SK-N-SH treated with all-trans-retinoic acid at 6 μM for 48 hours (cell line): ENCODE results near the gene RASD1.

Source experiments
- ATAC-seq: fragments of 200-7000 bp; cut with Tn5 transposase; 3 replicates; pipeline ENCODE4 v1.9.1; 2020; ENCODE audit warnings: mild to moderate bottlenecking, moderate library complexity
- ARNTL ChIP-seq: fragments of 450-650 bp; formaldehyde crosslinking; IDR thresholded peaks from 2 replicates; pipeline ENCODE4 v1.5.0; 2020; ENCODE audit warnings: low read depth, mild to moderate bottlenecking, moderate library complexity, borderline replicate concordance
- CREB5 ChIP-seq: fragments of 250-450 bp; sonication (Bioruptor Pico); IDR thresholded peaks from 2 replicates; pipeline ENCODE4 v1.5.1; 2020; ENCODE audit warnings: low read depth, mild to moderate bottlenecking, moderate library complexity
- ESRRG ChIP-seq: fragments of 250-450 bp; sonication (Bioruptor Pico); IDR thresholded peaks from 2 replicates; pipeline ENCODE4 v1.6.1; 2021; ENCODE audit warnings: mild to moderate bottlenecking
- GLIS3 ChIP-seq: fragments of 250-450 bp; sonication (Bioruptor Pico); IDR thresholded peaks from 2 replicates; pipeline ENCODE4 v1.5.0; 2020; ENCODE audit warnings: mild to moderate bottlenecking, moderate library complexity
- ISL1 ChIP-seq: fragments of 250-450 bp; sonication (Bioruptor Pico); IDR thresholded peaks from 2 replicates; pipeline ENCODE4 v2.1.2; 2022; ENCODE audit warnings: mild to moderate bottlenecking, moderate library complexity
- OSR1 ChIP-seq: fragments of 250-450 bp; sonication (Bioruptor Pico); IDR thresholded peaks from 2 replicates; pipeline ENCODE4 v1.8.0; 2022; ENCODE audit warnings: moderate library complexity, mild to moderate bottlenecking, inconsistent platforms
- PATZ1 ChIP-seq: fragments of 250-450 bp; sonication (Bioruptor Pico); IDR thresholded peaks from 2 replicates; pipeline ENCODE4 v1.8.0; 2020; ENCODE audit warnings: mild to moderate bottlenecking, moderate library complexity, borderline replicate concordance
- POU6F1 ChIP-seq: fragments of 250-450 bp; sonication (Bioruptor Pico); IDR thresholded peaks from 2 replicates; pipeline ENCODE4 v1.8.0; 2021; ENCODE audit warnings: low read depth, mild to moderate bottlenecking, moderate library complexity, borderline replicate concordance
- PPARA ChIP-seq: fragments of 250-450 bp; sonication (Bioruptor Pico); IDR thresholded peaks from 2 replicates; pipeline ENCODE4 v1.5.0; 2020; ENCODE audit warnings: mild to moderate bottlenecking, borderline replicate concordance
- TCF4 ChIP-seq: fragments of 250-450 bp; sonication (Bioruptor Pico); IDR thresholded peaks from 2 replicates; pipeline ENCODE4 v1.8.0; 2021; ENCODE audit warnings: mild to moderate bottlenecking, moderate library complexity, borderline replicate concordance
- TOX ChIP-seq: fragments of 250-450 bp; sonication (Bioruptor Pico); IDR thresholded peaks from 2 replicates; pipeline ENCODE4 v1.8.0; 2021; ENCODE audit warnings: mild to moderate bottlenecking, moderate library complexity, borderline replicate concordance
- TSHZ2 ChIP-seq: fragments of 250-450 bp; sonication (Bioruptor Pico); IDR thresholded peaks from 2 replicates; pipeline ENCODE4 v1.5.0; 2020; ENCODE audit warnings: mild to moderate bottlenecking, moderate library complexity
- ZFP3 ChIP-seq: fragments of 250-450 bp; sonication (Bioruptor Pico); IDR thresholded peaks from 2 replicates; pipeline ENCODE4 v1.5.0; 2020; ENCODE audit warnings: mild to moderate bottlenecking, moderate library complexity
- ZNF70 ChIP-seq: fragments of 450-650 bp; formaldehyde crosslinking; IDR thresholded peaks from 2 replicates; pipeline ENCODE4 v1.5.0; 2020; ENCODE audit warnings: mild to moderate bottlenecking, moderate library complexity
- ZNF8 ChIP-seq: fragments of 450-650 bp; formaldehyde crosslinking; IDR thresholded peaks from 2 replicates; pipeline ENCODE4 v1.5.0; 2020; ENCODE audit warnings: mild to moderate bottlenecking, moderate library complexity

The RASD1 gene

GRCh38 chr17:17445296-17445924, 50.8 kb downstream of the RASD1 start:
- TF ChIP-seq ZNF8 (CRISPR knock-in tag) (no peak), OSR1 (CRISPR knock-in tag) (no peak), PPARA (CRISPR knock-in tag) (no peak), POU6F1 (no peak), ZNF70 (CRISPR knock-in tag) (no peak), CREB5 (CRISPR knock-in tag) (no peak), TCF4 (CRISPR knock-in tag) (no peak), TOX (CRISPR knock-in tag) (no peak), ZFP3 (CRISPR knock-in tag) (no peak), PATZ1 (no peak), GLIS3 (CRISPR knock-in tag) (no peak), ARNTL (CRISPR knock-in tag) (no peak), ESRRG (CRISPR knock-in tag) (no peak), TSHZ2 (CRISPR knock-in tag) (no peak), ISL1 (CRISPR knock-in tag) (no peak)
- ATAC-seq = no peak
